Testis (tissue), 2 donors: ENCODE measurements around the gene ZPLD1.

Experiments used
- POLR2A ChIP-seq: fragments of 450-650 bp; IDR thresholded peaks from one replicate; pipeline ENCODE4 v1.6.1; 2017; ENCODE audit warnings: antibody characterized with exemption, mild to moderate bottlenecking, moderate library complexity
- TF ChIP-seq, protein P1 (sequence below), 3 experiments: fragments of 450-650 bp in 2 of 3; fragments of 200-600 bp in 1 of 3; sonication (generic) in 1 of 3; IDR thresholded peaks; one replicate each; pipeline ENCODE4 v1.5.1; 2016 to 2019; ENCODE audit warnings: antibody characterized with exemption in 3 of 3, mild to moderate bottlenecking in 2 of 3, moderate library complexity in 1 of 3

GRCh38 chr3:102497571-102497970 lies 62.8 kb downstream of the ZPLD1 start:
- no peak for TF ChIP-seq POLR2A
- TF ChIP-seq, protein P1, sequence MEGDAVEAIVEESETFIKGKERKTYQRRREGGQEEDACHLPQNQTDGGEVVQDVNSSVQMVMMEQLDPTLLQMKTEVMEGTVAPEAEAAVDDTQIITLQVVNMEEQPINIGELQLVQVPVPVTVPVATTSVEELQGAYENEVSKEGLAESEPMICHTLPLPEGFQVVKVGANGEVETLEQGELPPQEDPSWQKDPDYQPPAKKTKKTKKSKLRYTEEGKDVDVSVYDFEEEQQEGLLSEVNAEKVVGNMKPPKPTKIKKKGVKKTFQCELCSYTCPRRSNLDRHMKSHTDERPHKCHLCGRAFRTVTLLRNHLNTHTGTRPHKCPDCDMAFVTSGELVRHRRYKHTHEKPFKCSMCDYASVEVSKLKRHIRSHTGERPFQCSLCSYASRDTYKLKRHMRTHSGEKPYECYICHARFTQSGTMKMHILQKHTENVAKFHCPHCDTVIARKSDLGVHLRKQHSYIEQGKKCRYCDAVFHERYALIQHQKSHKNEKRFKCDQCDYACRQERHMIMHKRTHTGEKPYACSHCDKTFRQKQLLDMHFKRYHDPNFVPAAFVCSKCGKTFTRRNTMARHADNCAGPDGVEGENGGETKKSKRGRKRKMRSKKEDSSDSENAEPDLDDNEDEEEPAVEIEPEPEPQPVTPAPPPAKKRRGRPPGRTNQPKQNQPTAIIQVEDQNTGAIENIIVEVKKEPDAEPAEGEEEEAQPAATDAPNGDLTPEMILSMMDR (IDR thresholded peaks at IDR 0.05) = no peak
